GM19193 (cell line): Measurements from ENCODE around the gene MGST1.

Experiments
- POLR2A ChIP-seq: IDR thresholded peaks from 4 replicates; pipeline ENCODE4 v1.6.1; 2011; ENCODE audit not compliant: insufficient read depth, insufficient read length; ENCODE audit errors: extremely low read depth

Gene MGST1

GRCh38 chr12:16385782-16386646, 38.6 kb downstream of the MGST1 start:
- TF ChIP-seq POLR2A = no peak

GRCh38 chr12:16387919-16388318, 40.5 kb downstream of the MGST1 start:
- TF ChIP-seq POLR2A = no peak

GRCh38 chr12:16389594-16389993, 42.1 kb downstream of the MGST1 start:
- no peak for TF ChIP-seq POLR2A

- TF ChIP-seq POLR2A = no peak
Observed at GRCh38 chr12:16392846-16393535, 45.5 kb downstream of the MGST1 start.

GRCh38 chr12:16399101-16399500, 51.7 kb downstream of the MGST1 start:
- no peak for TF ChIP-seq POLR2A

- no peak for TF ChIP-seq POLR2A
Observed at GRCh38 chr12:16407346-16407745, 59.9 kb downstream of the MGST1 start.
